GM10248 (cell line): ENCODE results near the gene PXMP2.

Experiments
- CTCF ChIA-PET: fragments of 300-600 bp; sonication (Branson Sonifier 250); formaldehyde crosslinking; extraction: SDS; loops from one replicate; lab custom pipeline; 2021; ENCODE audit warnings: antibody characterized with exemption; lab: Yijun Ruan, JAX
- POLR2A ChIA-PET: fragments of 350-650 bp; sonication (Branson Sonifier 250); formaldehyde crosslinking; extraction: SDS; loops from one replicate; lab custom pipeline; 2020; ENCODE audit warnings: antibody characterized with exemption; lab: Yijun Ruan, JAX
- DNase-seq: peaks from one replicate; pipeline ENCODE4 v3.0.0; 2012; ENCODE audit errors: extremely low spot score
- CTCF ChIP-seq: IDR thresholded peaks from 2 replicates; pipeline ENCODE4 v1.5.1; 2012; ENCODE audit warnings: mild to moderate bottlenecking, low read depth; ENCODE audit errors: extremely low read depth, missing control alignments, control extremely low read depth

The PXMP2 gene

GRCh38 chr12:132665794-132666193, 21.6 kb upstream of the PXMP2 start:
- DNase-seq, result no peak
- POLR2A ChIA-PET, result no interaction called here
- CTCF ChIA-PET, result no interaction called here
- no peak for TF ChIP-seq CTCF

GRCh38 chr12:132668191-132669088, 18.9 kb upstream of the PXMP2 start:
- ChIA-PET POLR2A (no interaction called here), CTCF (no interaction called here)
- TF ChIP-seq CTCF, result no peak
- DNase-seq, result no peak

- POLR2A ChIA-PET, result no interaction called here
- no peak for TF ChIP-seq CTCF
- DNase-seq, result no peak
- CTCF ChIA-PET, result no interaction called here
These were observed 18.1 kb upstream of the PXMP2 start for GRCh38 chr12:132669166-132669879.

- TF ChIP-seq CTCF, result no peak
- no peak for DNase-seq
- ChIA-PET CTCF (no interaction called here), POLR2A (no interaction called here)
These were observed 15.3 kb upstream of the PXMP2 start for GRCh38 chr12:132672116-132672515.

GRCh38 chr12:132672678-132673077, 14.7 kb upstream of the PXMP2 start:
- CTCF ChIA-PET, result no interaction called here
- DNase-seq, result no peak
- no peak for TF ChIP-seq CTCF
- POLR2A ChIA-PET, result no interaction called here

GRCh38 chr12:132673288-132674179, 13.9 kb upstream of the PXMP2 start:
- DNase-seq, result no peak
- ChIA-PET POLR2A (no interaction called here), CTCF (no interaction called here)
- no peak for TF ChIP-seq CTCF
